GM13976 (cell line): ENCODE data around the gene TNFAIP2.
"Not testable (repeated sequence)": the region's sequence is repeated elsewhere in the genome, so short reads cannot be mapped to it uniquely, and the experiment has no call there.

Experiments used
- DNase-seq: peaks from one replicate; pipeline ENCODE4 v3.0.0; 2012; ENCODE audit warnings: low spot score
- in situ Hi-C: fragments of 300-500 bp; cut with MboI; formaldehyde crosslinking; loops from one replicate; pipeline ENCODE4 v1.12.0; 2022; ENCODE audit warnings: low sequenced_read_pairs, mixed read lengths, inconsistent platforms; ENCODE audit not compliant: unreplicated experiment
- TF ChIP-seq, protein P1 (sequence below): IDR thresholded peaks from 2 replicates; pipeline ENCODE4 v1.5.1; 2012; ENCODE audit warnings: borderline replicate concordance, mild to moderate bottlenecking; ENCODE audit not compliant: insufficient read depth; ENCODE audit errors: extremely low read depth, missing control alignments, control extremely low read depth

Gene TNFAIP2

DNA sequence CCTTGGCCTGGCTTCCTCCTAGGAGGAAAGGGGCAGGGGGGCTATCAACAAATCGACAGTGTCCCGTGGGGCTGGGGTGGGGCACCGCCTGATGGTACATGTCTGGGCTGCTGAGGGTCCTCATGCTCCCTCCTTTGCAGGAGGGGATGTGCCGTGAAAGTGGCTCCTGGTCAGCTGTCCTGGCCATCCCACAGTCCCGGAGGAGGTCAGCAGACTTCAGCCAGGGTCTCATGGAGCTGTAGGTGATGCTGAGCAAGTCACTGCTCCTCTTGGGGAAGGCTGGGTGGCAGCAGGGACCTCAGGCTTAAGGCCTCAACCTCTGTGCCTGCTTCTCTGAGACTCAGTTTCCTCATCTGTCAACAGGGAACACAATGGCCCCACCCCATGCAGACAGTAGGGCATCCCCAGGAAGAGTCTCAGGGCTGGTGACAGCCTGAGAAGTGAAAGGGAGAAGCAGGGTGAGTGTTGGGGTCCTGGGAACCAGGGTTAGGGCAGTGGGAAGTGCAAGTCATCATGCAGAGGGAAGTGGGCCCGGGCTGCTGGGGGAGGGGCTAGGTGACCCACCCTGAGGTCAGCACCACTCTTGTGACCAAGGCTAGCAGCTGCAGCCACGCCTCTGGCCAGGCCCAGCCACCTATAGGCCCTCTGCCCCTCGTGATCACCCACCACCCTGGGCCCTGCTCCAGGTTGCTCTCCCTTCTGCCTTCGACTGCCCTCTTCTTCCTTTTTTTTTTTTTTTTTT lies 4.4 kb upstream of the TNFAIP2 start:
- in situ Hi-C loops: no loop called here
- TF ChIP-seq, protein P1, sequence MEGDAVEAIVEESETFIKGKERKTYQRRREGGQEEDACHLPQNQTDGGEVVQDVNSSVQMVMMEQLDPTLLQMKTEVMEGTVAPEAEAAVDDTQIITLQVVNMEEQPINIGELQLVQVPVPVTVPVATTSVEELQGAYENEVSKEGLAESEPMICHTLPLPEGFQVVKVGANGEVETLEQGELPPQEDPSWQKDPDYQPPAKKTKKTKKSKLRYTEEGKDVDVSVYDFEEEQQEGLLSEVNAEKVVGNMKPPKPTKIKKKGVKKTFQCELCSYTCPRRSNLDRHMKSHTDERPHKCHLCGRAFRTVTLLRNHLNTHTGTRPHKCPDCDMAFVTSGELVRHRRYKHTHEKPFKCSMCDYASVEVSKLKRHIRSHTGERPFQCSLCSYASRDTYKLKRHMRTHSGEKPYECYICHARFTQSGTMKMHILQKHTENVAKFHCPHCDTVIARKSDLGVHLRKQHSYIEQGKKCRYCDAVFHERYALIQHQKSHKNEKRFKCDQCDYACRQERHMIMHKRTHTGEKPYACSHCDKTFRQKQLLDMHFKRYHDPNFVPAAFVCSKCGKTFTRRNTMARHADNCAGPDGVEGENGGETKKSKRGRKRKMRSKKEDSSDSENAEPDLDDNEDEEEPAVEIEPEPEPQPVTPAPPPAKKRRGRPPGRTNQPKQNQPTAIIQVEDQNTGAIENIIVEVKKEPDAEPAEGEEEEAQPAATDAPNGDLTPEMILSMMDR: no peak
- DNase-seq: no peak

DNA sequence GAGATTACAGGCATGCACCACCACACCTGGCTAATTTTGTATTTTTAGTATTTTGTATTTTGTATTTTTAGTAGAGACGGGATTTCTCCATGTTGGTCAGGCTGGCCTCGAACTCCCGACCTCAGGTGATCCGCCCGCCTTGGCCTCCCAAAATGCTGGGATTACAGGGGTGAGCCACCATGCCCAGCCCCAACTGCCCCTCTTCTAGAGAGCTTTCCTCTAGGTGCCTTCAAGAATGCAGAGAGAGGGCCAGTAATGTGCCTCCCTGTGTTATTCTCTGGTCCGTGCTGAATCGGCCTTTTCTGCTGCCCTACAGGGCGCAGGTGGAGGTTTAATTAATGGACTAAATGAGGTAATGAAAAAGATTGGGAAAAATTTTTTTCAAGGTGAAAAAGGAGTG lies 3.7 kb upstream of the TNFAIP2 start:
- in situ Hi-C loops: not testable (repeated sequence)

DNA sequence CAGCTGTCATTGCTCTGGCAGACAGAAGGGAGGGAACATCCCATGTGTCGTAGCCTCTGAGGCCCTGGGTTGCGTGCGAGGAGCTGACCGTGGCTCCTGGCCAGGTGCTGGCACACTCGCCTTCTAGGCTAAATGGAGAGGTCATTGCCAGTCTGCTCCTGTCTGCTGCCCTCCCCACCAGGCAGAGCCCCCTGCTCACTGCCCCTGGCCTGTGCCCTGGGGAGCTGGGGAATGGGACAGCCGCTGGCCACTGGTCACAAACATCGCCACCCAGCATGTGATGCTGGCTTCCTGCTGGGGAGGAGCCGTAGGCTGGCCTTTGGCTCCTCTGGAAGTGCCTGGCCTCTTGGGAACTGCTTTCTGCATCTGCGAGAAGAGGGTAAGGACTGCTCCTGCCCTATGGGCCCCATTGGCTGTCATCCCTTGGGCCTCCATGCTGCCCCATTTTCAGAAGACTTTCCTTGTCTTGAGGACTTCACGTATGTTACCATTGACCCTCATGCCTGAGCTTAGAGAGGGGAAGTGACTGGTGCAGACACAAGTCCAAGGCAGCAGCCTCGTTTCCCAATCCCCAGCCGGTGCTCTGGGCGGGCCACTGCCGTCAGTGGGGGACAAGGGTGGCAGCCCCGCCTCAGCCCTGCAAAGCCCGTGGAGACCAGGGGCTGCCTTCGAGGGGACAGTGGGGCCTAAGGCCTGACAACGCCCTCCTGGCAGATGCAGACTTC lies 2.0 kb upstream of the TNFAIP2 start:
- TF ChIP-seq, protein P1: no peak
- in situ Hi-C loops: no loop called here
- no peak for DNase-seq

More for the DNA sequence above, 3.7 kb upstream of the TNFAIP2 start:
- not testable (repeated sequence) for DNase-seq

DNA sequence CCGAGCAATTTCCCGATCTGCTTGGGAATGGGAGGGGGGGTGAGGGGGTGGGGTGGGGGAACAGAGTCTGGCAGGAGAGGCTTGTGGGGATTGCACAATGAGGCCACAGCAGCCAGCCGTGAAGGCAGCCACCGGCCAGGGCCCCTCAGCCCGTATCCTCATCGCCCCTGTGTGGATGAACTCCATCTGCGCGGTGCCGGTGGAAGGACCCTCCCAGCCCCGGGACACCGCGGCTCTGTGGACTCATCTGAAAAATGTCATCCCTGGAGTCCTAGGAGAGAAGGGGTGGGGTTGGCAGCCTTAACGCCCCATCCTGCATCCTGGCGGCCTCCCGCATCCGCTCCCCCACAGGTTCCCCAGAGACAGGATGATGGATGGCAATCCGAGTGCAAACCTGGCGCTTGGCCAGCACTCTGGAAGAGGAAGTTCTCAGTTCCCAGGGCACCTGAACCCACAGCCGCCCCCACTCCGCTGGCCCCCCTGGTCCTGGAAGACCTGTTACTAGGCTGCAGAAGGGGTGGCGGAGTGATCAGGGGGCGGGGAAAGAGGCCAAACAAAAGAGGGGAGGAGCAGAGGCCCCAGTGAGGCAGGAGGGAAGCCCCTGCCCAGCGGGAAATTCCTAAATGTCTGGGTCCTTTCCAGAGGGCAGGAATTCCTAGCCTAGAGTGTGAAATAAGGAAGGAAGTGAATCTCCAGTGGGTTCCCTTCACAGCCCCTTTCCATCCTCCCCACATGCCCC lies 1.2 kb upstream of the TNFAIP2 start:
- in situ Hi-C loops: no loop called here
- TF ChIP-seq, protein P1: no peak
- no peak for DNase-seq

DNA sequence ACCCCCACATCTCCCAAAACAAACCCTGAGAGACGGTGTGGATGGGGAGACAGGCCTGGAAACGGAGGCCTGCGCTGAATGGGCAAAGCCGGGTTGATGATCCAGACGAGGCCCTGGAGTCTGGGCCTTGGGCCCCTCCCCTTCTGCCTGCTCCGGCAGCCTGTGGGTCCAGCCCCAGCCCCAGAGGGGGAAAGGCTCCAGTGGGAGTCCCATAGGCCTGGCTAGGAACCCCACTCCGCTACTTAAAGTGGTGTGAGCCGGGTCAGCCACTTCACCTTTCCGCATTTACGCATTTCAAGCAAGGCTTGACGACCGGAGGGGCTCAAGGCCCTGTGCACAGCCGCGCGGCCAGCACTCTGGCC lies 695 bp upstream of the TNFAIP2 start:
- in situ Hi-C loops: no loop called here
- TF ChIP-seq, protein P1: no peak
- DNase-seq: no peak

DNA sequence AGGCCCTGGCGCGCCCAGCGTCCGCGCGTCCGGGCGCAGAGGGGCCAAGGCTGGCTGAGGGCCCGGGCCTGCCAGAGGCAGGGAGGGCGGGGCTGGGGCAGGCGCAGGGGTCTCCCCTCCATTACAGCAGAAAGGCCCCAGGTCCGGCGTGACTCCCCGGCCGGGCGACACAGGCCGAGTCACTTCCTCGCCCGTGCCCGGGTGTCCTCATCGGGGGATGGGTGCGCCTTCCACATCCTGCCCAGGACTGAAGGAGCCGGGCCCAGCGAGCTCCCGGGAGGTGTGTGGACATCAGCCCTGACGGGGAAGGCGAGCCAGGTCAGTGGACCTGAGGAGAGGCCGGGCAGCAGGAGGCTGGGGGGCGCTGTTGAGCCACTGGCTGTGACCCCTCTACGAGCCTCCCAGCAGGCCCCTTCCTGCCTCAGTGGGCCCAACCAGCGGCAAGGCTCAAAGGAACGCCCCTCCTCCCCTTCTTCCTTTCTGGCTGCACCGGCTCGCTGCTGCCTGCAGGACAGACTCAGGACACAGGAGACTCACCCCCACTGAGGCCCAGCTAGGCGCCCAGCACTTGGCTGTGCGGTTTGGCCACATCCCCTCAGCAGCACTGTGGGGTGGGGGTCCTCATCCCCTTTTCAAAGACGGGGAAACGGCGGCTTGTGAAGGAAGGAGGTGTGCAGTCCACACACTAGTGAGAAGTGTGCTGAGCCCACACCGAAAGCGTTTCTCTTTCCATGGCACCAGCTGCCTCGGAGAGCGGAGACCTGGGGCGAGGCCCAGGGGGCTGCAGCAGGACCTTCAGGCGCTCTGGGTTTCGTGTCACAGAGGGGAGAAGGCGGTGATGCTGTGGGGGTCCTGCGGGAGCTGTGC lies 606 bp downstream of the TNFAIP2 start:
- peak; percentile 67 for DNase-seq
- TF ChIP-seq, protein P1: no peak
- in situ Hi-C loops: no loop called here
